Testis (tissue), 2 donors: ENCODE measurements around the gene C12orf76.

Experiments
- CTCF ChIP-seq, 3 experiments: fragments of 450-650 bp in 2 of 3; fragments of 200-600 bp in 1 of 3; sonication (generic) in 1 of 3; IDR thresholded peaks; one replicate each; pipeline ENCODE4 v1.5.1; 2016 to 2019; ENCODE audit warnings: antibody characterized with exemption in 3 of 3, mild to moderate bottlenecking in 2 of 3, moderate library complexity in 1 of 3
- POLR2A ChIP-seq: fragments of 450-650 bp; IDR thresholded peaks from one replicate; pipeline ENCODE4 v1.6.1; 2017; ENCODE audit warnings: antibody characterized with exemption, mild to moderate bottlenecking, moderate library complexity

- TF ChIP-seq CTCF (IDR thresholded peaks at IDR 0.05) (no peak), POLR2A (no peak)
Observed at GRCh38 chr12:109995361-109995685, 53.0 kb downstream of the C12orf76 start.
